Duodenal mucosa (tissue), 2 donors: Measurements from ENCODE around the gene BTBD9.

Experiments used
- H3K27ac ChIP-seq: one replicate; pipeline ENCODE4 v1.7.0; 2013; ENCODE audit warnings: low read depth, low read length
- H3K27me3 ChIP-seq, 2 donors: one replicate each; pipeline ENCODE4 v1.7.0; 2013; ENCODE audit warnings: low read length in 2 of 2, control low read depth in 1 of 2; ENCODE audit not compliant: insufficient read depth in 2 of 2, control insufficient read depth in 1 of 2
- H3K36me3 ChIP-seq, 2 donors: one replicate each; pipeline ENCODE4 v1.7.0; 2013; ENCODE audit warnings: low read length in 2 of 2, control low read depth in 1 of 2; ENCODE audit not compliant: insufficient read depth in 2 of 2, control insufficient read depth in 1 of 2
- H3K4me1 ChIP-seq, 2 donors: one replicate each; pipeline ENCODE4 v1.7.0; 2013; ENCODE audit warnings: low read length in 2 of 2, control low read depth in 1 of 2; ENCODE audit not compliant: insufficient read depth in 2 of 2, control insufficient read depth in 1 of 2
- H3K4me3 ChIP-seq, 2 donors: one replicate each; pipeline ENCODE4 v1.7.0; 2013; ENCODE audit warnings: low read length in 2 of 2, low read depth in 1 of 2
- H3K9ac ChIP-seq, 2 donors: one replicate each; pipeline ENCODE4 v1.7.0; 2013; ENCODE audit warnings: low read length in 2 of 2, low read depth in 1 of 2
- H3K9me3 ChIP-seq, 2 donors: one replicate each; pipeline ENCODE4 v1.7.0; 2013; ENCODE audit warnings: low read length in 2 of 2, control low read depth in 1 of 2; ENCODE audit not compliant: control insufficient read depth in 1 of 2

Gene BTBD9

DNA sequence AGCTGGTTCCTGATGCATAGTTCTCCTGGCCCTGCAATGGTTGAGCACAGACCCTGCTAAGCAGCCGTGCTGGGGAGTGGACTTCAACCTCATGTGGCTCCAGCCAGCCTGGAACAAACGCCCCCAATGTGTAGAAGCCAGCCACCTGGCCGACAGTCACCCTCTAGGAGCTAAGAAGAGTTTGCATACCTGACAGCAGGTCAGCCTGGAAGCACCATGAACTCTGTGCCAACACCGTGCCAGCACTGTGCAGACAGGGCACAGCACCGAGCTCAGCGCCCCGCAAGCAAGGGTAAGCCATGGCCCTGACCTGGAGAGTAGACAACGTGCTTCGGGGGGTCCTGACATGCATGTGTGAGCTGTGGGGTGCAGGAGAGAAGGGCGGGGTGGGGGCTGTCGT lies 463.9 kb downstream of the BTBD9 start:
- Histone ChIP-seq H3K36me3 (no peaks in the 10 kb centered on the region), H3K4me1 (peaks cover 53 to 59% of the 10 kb centered on the region in 2 donors), H3K27me3 (no peaks in the 10 kb centered on the region), H3K9me3 (no peaks in the 10 kb centered on the region), H3K9ac (no peak overlapping the region), H3K27ac (no peak overlapping the region), H3K4me3 (no peak overlapping the region)

DNA sequence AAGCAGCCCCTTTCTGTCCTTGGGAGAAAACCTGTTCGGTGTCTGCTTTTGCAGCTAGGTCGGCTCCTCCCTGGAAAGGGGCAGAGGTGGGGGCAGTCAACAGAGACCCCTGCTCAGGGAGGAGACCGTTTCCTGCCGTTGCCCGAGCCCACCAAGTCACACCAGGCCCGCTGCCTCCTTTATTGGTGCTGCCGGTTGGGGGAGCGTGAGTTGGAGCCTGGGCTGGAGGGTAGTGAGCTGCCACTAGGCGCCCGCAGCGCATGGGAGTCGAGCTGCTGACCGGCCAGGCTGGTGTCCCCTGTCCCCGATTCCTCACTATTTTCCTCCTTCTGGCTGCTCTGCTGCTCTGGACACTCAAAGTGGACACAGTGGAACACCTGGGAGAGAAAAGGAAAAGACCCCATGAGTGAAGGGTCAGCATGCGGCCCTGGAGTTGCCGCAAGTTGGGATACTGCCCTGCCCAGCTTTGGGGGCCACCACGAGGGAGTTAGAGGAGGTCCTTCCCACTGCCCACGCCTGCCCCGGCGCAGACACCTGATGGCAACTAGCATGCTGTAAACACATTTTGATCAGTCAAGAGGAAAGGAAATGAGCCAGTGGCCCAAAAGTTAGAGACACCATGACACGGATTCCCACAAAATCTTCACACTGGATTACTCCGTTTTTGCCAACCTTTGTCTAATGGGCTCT lies 464.8 kb downstream of the BTBD9 start:
- no peaks in the 10 kb centered on the region for H3K9me3 ChIP-seq
- H3K4me1 ChIP-seq = peaks cover 61 to 66% of the 10 kb centered on the region in 2 donors
- H3K27me3 ChIP-seq = no peaks in the 10 kb centered on the region
- H3K9ac ChIP-seq = no peak overlapping the region
- no peak overlapping the region for H3K27ac ChIP-seq
- H3K4me3 ChIP-seq = no peak overlapping the region
- H3K36me3 ChIP-seq = no peaks in the 10 kb centered on the region

- Histone ChIP-seq H3K36me3 (no peaks in the 10 kb centered on the region), H3K4me1 (peaks cover 63 to 68% of the 10 kb centered on the region in 2 donors), H3K27me3 (no peaks in the 10 kb centered on the region), H3K9ac (no peak overlapping the region), H3K4me3 (no peak overlapping the region), H3K27ac (no peak overlapping the region), H3K9me3 (no peaks in the 10 kb centered on the region)
Measured at GRCh38 chr6:38174315-38174714, 465.4 kb downstream of the BTBD9 start.

DNA sequence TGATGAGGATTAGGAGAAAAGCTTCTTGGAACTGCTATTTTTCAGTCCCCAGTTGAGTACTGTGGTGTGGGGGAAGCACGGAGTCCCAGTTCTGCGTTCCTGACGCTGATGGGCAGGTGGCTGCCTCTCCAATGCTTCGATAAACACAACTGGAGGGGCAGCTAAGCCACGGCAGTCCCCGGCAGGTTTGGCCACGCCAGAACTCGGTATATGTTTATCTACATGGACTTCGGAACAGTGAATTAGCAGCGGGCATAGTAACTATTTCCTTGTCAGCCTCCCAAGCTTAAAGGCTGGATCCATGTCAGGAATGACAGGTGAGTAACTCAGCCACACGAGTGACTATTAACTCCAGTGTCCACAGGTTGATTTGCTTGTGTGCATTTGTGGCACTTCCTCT lies 465.8 kb downstream of the BTBD9 start:
- no peaks in the 10 kb centered on the region for H3K36me3 ChIP-seq
- no peak overlapping the region for H3K9ac ChIP-seq
- H3K27me3 ChIP-seq = no peaks in the 10 kb centered on the region
- H3K9me3 ChIP-seq = no peaks in the 10 kb centered on the region
- H3K4me3 ChIP-seq = peak overlapping the region; percentile 43
- peaks cover 63 to 71% of the 10 kb centered on the region in 2 donors for H3K4me1 ChIP-seq
- H3K27ac ChIP-seq = no peak overlapping the region

DNA sequence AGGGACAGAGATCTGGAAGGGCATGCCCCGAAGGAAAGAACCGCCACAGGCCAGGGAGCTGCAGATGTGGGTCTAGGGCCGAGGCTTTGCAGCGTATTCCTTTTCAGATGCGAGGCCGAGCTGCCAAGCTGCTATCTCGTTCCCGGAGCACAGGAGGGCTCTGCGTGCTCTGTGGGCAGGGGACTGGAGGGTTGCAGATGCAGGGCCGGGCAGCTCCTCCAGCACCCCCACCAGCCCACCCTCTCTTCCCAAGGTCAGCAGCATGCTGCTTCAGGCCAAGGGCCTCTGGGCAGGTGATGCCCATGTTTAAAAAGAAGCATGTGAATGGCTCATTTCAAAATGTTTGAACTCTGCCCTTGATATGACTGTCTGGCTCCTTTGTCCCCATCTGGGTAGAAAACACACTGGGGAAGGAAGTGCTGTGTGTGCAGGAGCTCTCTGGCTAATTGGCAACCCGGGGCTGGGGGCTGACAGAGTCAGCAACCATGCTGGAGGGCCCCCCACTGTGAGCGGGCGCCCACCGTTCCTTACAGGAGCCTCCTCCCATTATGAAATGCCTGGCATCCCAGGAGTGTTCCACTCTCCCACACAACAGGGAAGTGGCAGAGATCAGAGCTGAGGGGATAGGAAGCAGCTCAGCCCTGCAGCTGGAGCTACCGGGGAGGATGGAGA lies 466.9 kb downstream of the BTBD9 start:
- Histone ChIP-seq H3K4me3 (peak overlapping the region; percentile 17 to 43), H3K27me3 (no peaks in the 10 kb centered on the region), H3K36me3 (no peaks in the 10 kb centered on the region), H3K9me3 (no peaks in the 10 kb centered on the region), H3K27ac (no peak overlapping the region), H3K9ac (no peak overlapping the region), H3K4me1 (peaks cover 63 to 66% of the 10 kb centered on the region in 2 donors)

DNA sequence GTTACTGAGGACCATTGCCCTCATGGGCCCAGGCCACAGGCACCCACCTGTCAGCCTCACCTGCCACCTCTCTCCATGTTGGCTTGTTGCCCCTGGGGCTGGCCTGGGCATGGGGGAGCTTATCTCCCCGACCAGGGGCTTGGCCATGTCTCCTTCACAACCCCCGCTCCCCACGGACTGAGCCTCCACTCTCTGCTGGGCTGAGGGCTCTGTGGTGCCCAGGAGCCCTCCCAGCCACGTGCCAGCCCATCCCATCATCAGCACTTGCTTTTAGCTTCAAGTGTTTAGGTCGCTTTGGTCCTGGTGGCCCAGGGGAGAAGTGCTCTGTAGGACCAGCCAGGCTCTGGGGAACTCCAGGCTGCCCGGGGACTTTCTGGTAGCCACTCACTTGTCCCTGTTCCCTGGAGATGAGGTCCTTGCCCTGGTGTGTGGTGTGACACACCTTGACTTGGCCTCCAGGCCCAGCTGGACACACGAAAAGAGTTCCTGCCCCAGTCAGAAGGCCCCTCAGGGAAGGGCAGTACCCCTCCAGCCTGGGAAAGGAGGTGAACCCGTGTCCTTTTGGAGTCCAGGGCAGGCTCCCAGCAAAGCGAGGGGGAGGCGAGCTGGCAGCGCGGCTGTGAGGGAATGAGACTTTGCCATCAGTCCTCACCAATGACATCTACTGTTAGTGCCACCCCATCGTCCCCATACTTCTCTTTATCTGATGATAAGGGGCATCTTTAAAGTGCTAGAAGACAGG lies 467.6 kb downstream of the BTBD9 start:
- Histone ChIP-seq H3K27ac (no peak overlapping the region), H3K27me3 (no peaks in the 10 kb centered on the region), H3K9me3 (no peaks in the 10 kb centered on the region), H3K4me3 (no peak overlapping the region), H3K4me1 (peaks cover 62 to 66% of the 10 kb centered on the region in 2 donors), H3K36me3 (no peaks in the 10 kb centered on the region), H3K9ac (no peak overlapping the region)

- Histone ChIP-seq H3K9ac (no peak overlapping the region), H3K4me1 (peaks cover 51 to 55% of the 10 kb centered on the region in 2 donors), H3K36me3 (no peaks in the 10 kb centered on the region), H3K27ac (no peak overlapping the region), H3K27me3 (no peaks in the 10 kb centered on the region), H3K4me3 (no peak overlapping the region), H3K9me3 (no peaks in the 10 kb centered on the region)
Measured at GRCh38 chr6:38170666-38171355, 468.9 kb downstream of the BTBD9 start.

- H3K27me3 ChIP-seq = no peaks in the 10 kb centered on the region
- no peaks in the 10 kb centered on the region for H3K9me3 ChIP-seq
- H3K36me3 ChIP-seq = no peaks in the 10 kb centered on the region
- H3K9ac ChIP-seq = no peak overlapping the region
- no peak overlapping the region for H3K27ac ChIP-seq
- peak overlapping the region in 1 of 2 donors; percentile 16 for H3K4me3 ChIP-seq
- peaks cover 50% of the 10 kb centered on the region in 2 donors for H3K4me1 ChIP-seq
Measured at GRCh38 chr6:38169977-38170526, 469.7 kb downstream of the BTBD9 start.

DNA sequence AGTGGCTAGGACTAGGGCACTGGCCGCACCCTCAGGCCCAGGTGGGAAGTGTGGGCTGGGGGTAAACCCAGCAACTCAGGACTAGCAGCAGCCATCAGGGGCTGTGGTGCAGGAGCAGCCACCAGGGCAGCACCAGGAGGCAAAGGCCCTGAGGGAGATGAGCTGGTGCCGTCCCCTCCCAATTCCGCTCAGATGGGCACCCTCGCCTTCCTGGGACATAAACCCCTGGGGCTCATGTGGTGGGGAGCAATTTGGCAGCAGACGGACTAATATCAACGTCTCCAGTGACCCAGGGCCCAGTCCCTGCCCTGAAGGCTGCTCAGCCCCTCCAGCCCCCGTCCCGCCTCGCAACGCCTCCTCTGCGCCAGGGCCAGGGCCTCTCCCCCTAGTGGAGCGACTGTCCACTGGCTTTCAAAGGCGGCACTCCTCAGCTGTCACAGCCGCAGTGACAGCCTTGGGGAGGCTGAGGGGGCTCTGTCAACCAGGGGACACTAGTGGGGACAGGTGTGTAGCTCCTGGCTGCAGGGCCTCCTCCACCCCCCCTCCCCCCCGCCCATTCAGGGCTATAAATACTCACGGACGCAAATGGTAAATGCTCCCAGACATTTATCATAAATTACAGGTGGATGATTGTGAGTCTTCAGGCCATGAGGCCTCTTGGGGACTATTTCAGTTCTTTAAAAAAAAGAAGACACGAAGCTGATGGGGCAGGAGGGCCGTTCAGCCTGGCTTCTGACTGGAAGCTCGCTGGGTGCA lies 470.3 kb downstream of the BTBD9 start:
- H3K4me3 ChIP-seq = no peak overlapping the region
- no peak overlapping the region for H3K9ac ChIP-seq
- no peaks in the 10 kb centered on the region for H3K9me3 ChIP-seq
- H3K27ac ChIP-seq = no peak overlapping the region
- peaks cover 43 to 47% of the 10 kb centered on the region in 2 donors for H3K4me1 ChIP-seq
- no peaks in the 10 kb centered on the region for H3K36me3 ChIP-seq
- no peaks in the 10 kb centered on the region for H3K27me3 ChIP-seq
